HepG2 (cell line): ENCODE results near the gene EVC. TPM values are rescaled to one million over a fixed set of nuclear protein-coding genes. Genes with fewer than 3 reads are reported as not detected.

Source experiments
- ATAC-seq: fragments of 200-7000 bp; cut with Tn5 transposase; 3 replicates; pipeline ENCODE4 v1.9.1; 2020; ENCODE audit warnings: mild to moderate bottlenecking, moderate library complexity
- BruUV-seq: library from RNA; stranded (reverse); fragments of 400-500 nt; replicated peaks from 2 replicates; lab custom pipeline; 2021; lab: Mats Ljungman, UMichigan
- CTCF ChIA-PET: fragments of 300-600 bp; formaldehyde crosslinking; extraction: SDS; loops from one replicate; lab custom pipeline; 2021; ENCODE audit warnings: low total read pairs, inconsistent platforms, low intra/inter-chr PET ratio; lab: Yijun Ruan, JAX
- POLR2A ChIA-PET: fragments of 350-600 bp; sonication (Branson Sonifier 250); formaldehyde crosslinking; loops from one replicate; lab custom pipeline; 2020; ENCODE audit warnings: antibody characterized with exemption, inconsistent platforms; lab: Yijun Ruan, JAX
- DNase-seq: peaks from one replicate; pipeline ENCODE4 v3.0.0-alpha.2; 2015; ENCODE audit warnings: low spot score
- FAIRE-seq: peaks from 3 replicates; lab custom pipeline; 2011; peaks lifted over from hg19 to GRCh38; lab: Jason Lieb, UNC
- H2AFZ ChIP-seq: one replicate; pipeline ENCODE4 v1.6.1; 2011; ENCODE audit warnings: low read length, inconsistent platforms
- H3K27ac ChIP-seq: fragments of 300-600 bp; 3 replicates; pipeline ENCODE4 v1.8.0; 2011; ENCODE audit warnings: mixed run types, mild to moderate bottlenecking, mixed read lengths, low read length, inconsistent platforms; ENCODE audit not compliant: insufficient read depth; ENCODE audit errors: extremely low read length
- H3K27me3 ChIP-seq, 2 experiments: fragments of 200-600 bp in 1 of 2; 2 replicates in 1 of 2; 3 replicates in 1 of 2; pipeline versions ENCODE4 v1.6.0 to v1.8.0; 2011; ENCODE audit warnings: low read length in 2 of 2, mild to moderate bottlenecking in 2 of 2, moderate library complexity in 2 of 2, inconsistent platforms in 1 of 2; ENCODE audit not compliant: insufficient read depth in 2 of 2, control insufficient read depth in 1 of 2
- H3K36me3 ChIP-seq, 2 experiments: fragments of 200-600 bp in 1 of 2; replicated peaks in 1 of 2; 2 replicates in 1 of 2; 3 replicates in 1 of 2; pipeline versions ENCODE4 v1.5.1 to v1.8.0; 2011; ENCODE audit warnings: low read length in 2 of 2, inconsistent platforms in 1 of 2; ENCODE audit not compliant: insufficient read depth in 2 of 2, control insufficient read depth in 1 of 2
- H3K4me1 ChIP-seq: 2 replicates; pipeline ENCODE4 v1.5.1; 2012; ENCODE audit warnings: low read length, inconsistent platforms; ENCODE audit not compliant: insufficient read depth
- H3K4me2 ChIP-seq: 2 replicates; pipeline ENCODE4 v1.6.0; 2011; ENCODE audit warnings: low read depth, low read length, inconsistent platforms
- H3K4me3 ChIP-seq, 3 experiments: fragments of 200-600 bp in 1 of 3; sonication (generic), shearing (Covaris generic) in 1 of 3; replicated peaks in 1 of 3; 2 replicates each; pipeline ENCODE4 v1.5.1; 2011 to 2016; ENCODE audit warnings: low read length in 3 of 3, inconsistent platforms in 2 of 3, low read depth in 2 of 3, mild to moderate bottlenecking in 2 of 3, control low read depth in 1 of 3, mixed read lengths in 1 of 3; ENCODE audit not compliant: insufficient read depth in 1 of 3
- H3K79me2 ChIP-seq: one replicate; pipeline ENCODE4 v1.6.1; 2011; ENCODE audit warnings: low read length, inconsistent platforms; ENCODE audit not compliant: insufficient read depth
- H3K9ac ChIP-seq: 2 replicates; pipeline ENCODE4 v1.6.0; 2011; ENCODE audit warnings: mild to moderate bottlenecking, low read depth, low read length, inconsistent platforms; ENCODE audit not compliant: insufficient read depth
- H3K9me3 ChIP-seq: 2 replicates; pipeline ENCODE4 v1.5.1; 2012; ENCODE audit warnings: mild to moderate bottlenecking, low read length
- H4K20me1 ChIP-seq: 2 replicates; pipeline ENCODE4 v1.6.0; 2011; ENCODE audit warnings: inconsistent platforms, mild to moderate bottlenecking, low read length, moderate library complexity; ENCODE audit not compliant: insufficient read depth
- BCL3 ChIP-seq: sonication (generic); formaldehyde crosslinking; IDR thresholded peaks from 2 replicates; pipeline ENCODE4 v1.5.1; 2020; ENCODE audit warnings: mild to moderate bottlenecking, missing genetic modification reagents, moderate library complexity
- CHCHD3 ChIP-seq: sonication (generic); formaldehyde crosslinking; IDR thresholded peaks from 2 replicates; pipeline ENCODE4 v1.8.0; 2022; ENCODE audit warnings: mild to moderate bottlenecking, missing genetic modification reagents, moderate library complexity
- HMGXB4 ChIP-seq, 2 experiments: sonication (generic) in 1 of 2; formaldehyde crosslinking in 1 of 2; IDR thresholded peaks; 2 replicates each; pipeline versions ENCODE4 v1.4.0 to v1.6.1; 2018 to 2020; ENCODE audit warnings: missing genetic modification reagents in 2 of 2, borderline replicate concordance in 1 of 2, low read depth in 1 of 2, mild to moderate bottlenecking in 1 of 2, missing biosample characterization in 1 of 2
- HNRNPL ChIP-seq: fragments of 200-400 bp; formaldehyde crosslinking; IDR thresholded peaks from 2 replicates; pipeline ENCODE4 v1.6.1; 2017; ENCODE audit warnings: mild to moderate bottlenecking, low read depth, low read length
- SIX4 ChIP-seq: sonication (generic); formaldehyde crosslinking; IDR thresholded peaks from 2 replicates; pipeline ENCODE4 v1.4.0; 2020; ENCODE audit warnings: missing genetic modification reagents
- SNAPC4 ChIP-seq: sonication (generic); formaldehyde crosslinking; IDR thresholded peaks from 2 replicates; pipeline ENCODE4 v1.4.0; 2020; ENCODE audit warnings: mild to moderate bottlenecking, missing genetic modification reagents
- TBP ChIP-seq: sonication (generic); formaldehyde crosslinking; IDR thresholded peaks from 2 replicates; pipeline ENCODE4 v1.5.0; 2020; ENCODE audit warnings: missing genetic modification reagents
- ZFAT ChIP-seq: sonication (generic); formaldehyde crosslinking; conservative IDR thresholded peaks from 2 replicates; pipeline ENCODE4 v1.8.1; 2023; ENCODE audit warnings: missing genetic modification reagents, inconsistent platforms
- ZNF737 ChIP-seq: sonication (generic); formaldehyde crosslinking; IDR thresholded peaks from 2 replicates; pipeline ENCODE4 v1.5.0; 2020; ENCODE audit warnings: missing genetic modification reagents, mild to moderate bottlenecking, borderline replicate concordance
- WGBS: methylation state at CpG from one replicate; pipeline ENCODE4 v1.1.6; 2017; ENCODE audit warnings: low lambda C conversion rate; 5-methylcytosine and 5-hydroxymethylcytosine counted together
- in situ Hi-C: cut with HindIII; loops from 2 replicates; pipeline ENCODE4 v1.10.0; 2017; ENCODE audit warnings: low pct_unique_long_range_greater_than_20kb; ENCODE audit not compliant: extremely low pct_ligation_motif_present
- intact Hi-C: fragments of 100-400 bp; cut with micrococcal nuclease; formaldehyde crosslinking; loops from one replicate; pipeline ENCODE4 v1.10.0; 2022; ENCODE audit not compliant: unreplicated experiment
- polyA plus RNA-seq, 8 experiments: library from polyadenylated mRNA; depleted of rRNA in 3 of 8; stranded (reverse) in 7 of 8; unstranded in 1 of 8; fragments of >200 nt; fragmentation: Illumina TruSeq in 4 of 8; extraction: Trizol in 4 of 8; gene quantifications; 2 replicates each; pipeline versions ENCODE4 v1.2.1 to v1.2.3, GENCODE V29; 2011 to 2016; ENCODE audit warnings: low read depth in 4 of 8, missing spikeins in 1 of 8, mixed read lengths in 1 of 8; ENCODE audit not compliant: insufficient read depth in 1 of 8
- total RNA-seq, 5 experiments: library from RNA; depleted of rRNA; stranded (reverse); fragments of >200 nt; fragmentation: Illumina TruSeq; extraction: Trizol; gene quantifications; 2 replicates each; pipeline ENCODE4 v1.2.3, GENCODE V29; 2016; ENCODE audit warnings: low read depth in 1 of 5

Gene EVC
- total and polyA plus RNA-seq, 2 of the 13 experiments (the other 11 are each of a cell fraction or from before 2014, with no cell fraction given): 3.1 to 4.9 TPM

- Histone ChIP-seq H2AFZ (no peak overlapping the region), H3K27ac (no peak overlapping the region), H3K27me3 (no peaks in the 10 kb centered on the region), H3K9me3 (no peaks in the 10 kb centered on the region), H3K4me3 (no peak overlapping the region), H3K4me2 (no peak overlapping the region), H3K79me2 (no peaks in the 10 kb centered on the region), H3K9ac (no peak overlapping the region), H4K20me1 (no peaks in the 10 kb centered on the region), H3K36me3 (peaks cover 9 to 26% of the 10 kb centered on the region in 2 experiments; a peak in 3 of 5 replicates), H3K4me1 (no peaks in the 10 kb centered on the region)
- CTCF ChIA-PET: no interaction called here
- FAIRE-seq (no peak), DNase-seq (no peak), ATAC-seq (no peak)
- intact Hi-C loops (no loop called here), in situ Hi-C loops (no loop called here)
- TF ChIP-seq ZFAT: no peak
- no peak for TF ChIP-seq SIX4 (CRISPR knock-in tag)
- no peak for TF ChIP-seq SNAPC4 (CRISPR knock-in tag)
- no peak for TF ChIP-seq TBP (CRISPR knock-in tag)
- no peak for TF ChIP-seq BCL3
- no peak for TF ChIP-seq HMGXB4 (CRISPR knock-in tag; IDR thresholded peaks at IDR 0.05; ENCODE audit: borderline replicate concordance in 1 of 2, low read depth in 1 of 2)
- TF ChIP-seq ZNF737 (CRISPR knock-in tag): no peak
- TF ChIP-seq HNRNPL: no peak
- no peak for TF ChIP-seq CHCHD3 (CRISPR knock-in tag)
- WGBS: 97% methylated on average over 10 of the region's 10 CpGs
- BruUV-seq: no TSS peak
- POLR2A ChIA-PET: no interaction called here
Observed at GRCh38 chr4:5750052-5750945, 39.3 kb downstream of the EVC start.
